CD1c-positive myeloid dendritic cell (primary cell): ENCODE results near the gene MARCHF2.

Experiments
- DNase-seq: peaks from one replicate; pipeline ENCODE4 v3.0.0-alpha.2; 2016; ENCODE audit errors: extremely low spot score

Gene MARCHF2

DNA sequence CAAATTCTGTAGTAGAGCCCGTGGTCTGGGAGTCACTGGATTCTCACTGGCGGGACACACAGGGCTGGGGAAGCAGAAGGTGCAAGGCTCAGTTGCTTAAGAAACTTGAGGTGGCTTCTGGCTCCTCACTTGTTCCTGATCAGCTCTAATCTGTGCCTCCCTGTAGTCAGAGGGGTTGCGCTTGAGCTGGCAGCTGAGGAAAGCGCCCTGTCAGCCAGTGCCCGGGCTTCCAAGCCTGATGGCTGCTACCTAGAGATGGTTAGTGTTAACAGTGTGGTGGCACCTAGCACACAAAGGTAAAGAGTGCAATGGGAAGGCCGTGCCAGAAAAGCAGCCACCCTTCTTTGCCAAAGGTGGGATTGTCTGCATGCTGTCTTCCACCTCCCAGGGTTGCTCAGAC is 40.5 kb downstream of the MARCHF2 start:
- no peak for DNase-seq

DNA sequence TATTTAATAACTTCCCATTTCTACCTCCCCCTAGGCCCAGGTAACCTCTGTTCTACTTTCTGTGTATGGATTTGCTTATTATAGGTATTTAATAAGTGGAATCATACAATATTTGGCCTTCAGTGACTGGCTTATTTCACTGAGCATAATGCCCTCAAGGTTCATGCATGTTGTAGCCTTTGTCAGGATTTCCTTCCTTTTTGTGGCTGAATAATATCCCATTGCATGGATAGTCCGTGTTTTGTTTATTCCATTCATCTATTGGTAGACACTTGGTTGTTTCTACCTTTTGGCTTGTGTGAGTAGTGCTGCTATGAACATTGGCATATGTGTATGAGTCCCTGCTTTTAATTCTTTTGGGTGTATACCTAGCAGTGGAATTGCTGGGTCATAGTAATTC is 41.1 kb downstream of the MARCHF2 start:
- DNase-seq: no peak

DNA sequence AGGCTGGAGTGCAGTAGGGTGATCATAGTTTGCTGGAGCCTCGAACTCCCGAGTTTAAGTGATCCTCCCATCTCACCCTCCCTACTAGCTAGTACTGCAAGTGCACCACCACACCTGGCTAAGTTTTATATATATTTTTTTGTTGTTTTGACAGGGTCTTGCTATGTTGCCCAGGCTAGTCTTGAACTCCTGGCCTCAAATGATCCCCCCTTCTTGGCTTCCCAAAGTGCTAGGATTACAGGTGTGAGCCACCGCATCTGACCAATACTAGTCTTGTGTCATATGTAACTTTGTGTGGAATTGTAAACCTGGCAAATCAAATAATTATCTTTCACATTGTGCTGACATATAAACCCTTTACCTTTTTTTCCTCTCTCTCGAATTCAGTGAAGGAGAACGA is 41.9 kb downstream of the MARCHF2 start:
- DNase-seq: no peak

DNA sequence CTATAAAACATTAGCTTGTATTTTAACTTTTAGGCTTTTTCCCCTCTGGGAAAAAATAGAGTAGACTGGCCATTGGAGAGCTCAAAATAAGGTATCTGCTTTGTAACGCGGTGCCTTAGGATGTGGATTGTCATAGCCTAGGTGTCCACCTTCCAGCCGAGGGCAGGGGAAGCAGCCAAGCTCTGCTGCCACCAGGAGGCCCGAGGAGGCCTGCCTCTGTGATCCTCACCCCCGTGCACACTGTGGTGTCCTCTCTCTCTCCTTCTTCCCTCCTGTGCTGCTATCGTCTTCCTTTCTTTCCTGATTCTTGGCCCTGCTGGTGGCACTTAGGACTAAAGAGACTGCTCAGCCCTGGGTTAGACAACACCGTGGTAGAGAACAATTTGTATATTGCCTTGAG is 43.0 kb downstream of the MARCHF2 start:
- DNase-seq: no peak

DNA sequence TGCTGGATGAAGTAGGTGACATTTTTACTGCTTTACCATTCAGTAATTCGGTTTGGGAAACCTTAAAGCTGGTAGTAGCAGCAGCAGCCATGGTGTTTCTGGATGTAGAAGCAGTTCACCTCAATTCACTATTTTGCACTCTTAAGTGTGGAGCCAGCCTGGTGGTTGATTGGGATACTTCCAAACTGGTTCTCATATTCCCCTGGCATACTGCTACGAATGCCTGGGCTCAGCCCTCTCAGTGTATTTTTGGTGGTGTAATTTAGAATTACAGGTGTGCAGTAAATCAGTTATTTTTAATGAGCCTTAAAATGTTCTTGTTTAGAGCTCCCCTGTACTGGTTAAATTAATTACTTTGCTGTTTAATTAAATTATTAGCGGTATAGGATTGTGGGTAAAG is 44.1 kb downstream of the MARCHF2 start:
- no peak for DNase-seq

DNA sequence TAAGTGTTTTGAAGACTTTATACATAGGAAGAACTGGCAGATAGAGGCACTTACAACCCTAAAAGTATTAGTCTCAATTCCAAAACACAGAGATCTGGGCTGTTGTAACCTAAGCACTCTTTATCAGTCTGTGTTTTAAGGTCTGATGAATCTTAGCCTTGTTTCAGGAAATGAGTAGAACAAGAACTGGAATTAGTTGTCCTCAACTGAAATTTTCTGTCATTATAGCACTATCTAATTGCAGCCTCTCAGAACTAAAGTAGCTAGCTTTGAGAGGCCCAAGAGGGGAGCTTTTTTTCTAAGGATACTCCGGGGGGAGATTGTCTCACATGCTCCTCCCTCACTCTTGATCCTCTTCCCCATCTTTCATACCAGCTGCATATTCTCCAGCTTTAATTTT is 44.7 kb downstream of the MARCHF2 start:
- DNase-seq: no peak

DNA sequence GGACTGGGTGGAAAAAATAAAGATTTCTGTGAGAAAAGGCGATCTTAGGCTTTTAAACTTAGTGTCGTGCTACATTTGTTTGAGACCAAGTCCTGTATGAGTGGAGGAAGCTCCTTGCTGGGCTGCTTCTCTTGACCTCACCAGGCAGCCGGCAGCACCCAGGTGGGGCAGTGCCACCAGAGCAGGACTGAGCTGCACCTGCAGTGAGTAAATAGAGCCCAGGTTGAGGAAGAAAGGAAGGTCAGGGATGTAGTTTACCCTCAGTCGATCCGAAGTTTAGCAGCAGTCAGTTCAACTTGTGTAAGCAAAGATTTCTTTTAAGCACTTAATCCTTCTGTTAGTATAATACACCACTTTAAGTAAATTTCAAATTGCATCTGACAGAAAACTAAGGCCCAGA is 45.3 kb downstream of the MARCHF2 start:
- DNase-seq: no peak

DNA sequence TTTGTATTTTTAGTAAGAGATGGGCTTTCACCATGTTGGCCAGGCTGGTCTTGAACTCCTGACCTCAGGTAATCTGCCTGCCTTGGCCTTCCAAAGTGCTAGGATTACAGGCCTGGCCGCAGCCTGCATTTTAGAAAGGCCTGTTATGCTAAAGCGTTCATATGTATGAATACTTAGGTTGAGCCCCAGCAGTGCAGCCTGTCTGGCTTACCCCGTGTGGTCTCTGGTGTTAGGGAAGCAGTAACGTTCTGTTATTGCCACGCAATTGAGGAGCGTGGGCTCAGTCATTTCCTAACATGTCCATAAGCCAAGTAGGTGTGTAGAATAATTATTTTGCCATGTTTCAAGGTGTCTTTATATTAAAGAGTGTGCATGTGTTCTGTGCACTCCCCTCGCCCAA is 46.0 kb downstream of the MARCHF2 start:
- DNase-seq: no peak

DNA sequence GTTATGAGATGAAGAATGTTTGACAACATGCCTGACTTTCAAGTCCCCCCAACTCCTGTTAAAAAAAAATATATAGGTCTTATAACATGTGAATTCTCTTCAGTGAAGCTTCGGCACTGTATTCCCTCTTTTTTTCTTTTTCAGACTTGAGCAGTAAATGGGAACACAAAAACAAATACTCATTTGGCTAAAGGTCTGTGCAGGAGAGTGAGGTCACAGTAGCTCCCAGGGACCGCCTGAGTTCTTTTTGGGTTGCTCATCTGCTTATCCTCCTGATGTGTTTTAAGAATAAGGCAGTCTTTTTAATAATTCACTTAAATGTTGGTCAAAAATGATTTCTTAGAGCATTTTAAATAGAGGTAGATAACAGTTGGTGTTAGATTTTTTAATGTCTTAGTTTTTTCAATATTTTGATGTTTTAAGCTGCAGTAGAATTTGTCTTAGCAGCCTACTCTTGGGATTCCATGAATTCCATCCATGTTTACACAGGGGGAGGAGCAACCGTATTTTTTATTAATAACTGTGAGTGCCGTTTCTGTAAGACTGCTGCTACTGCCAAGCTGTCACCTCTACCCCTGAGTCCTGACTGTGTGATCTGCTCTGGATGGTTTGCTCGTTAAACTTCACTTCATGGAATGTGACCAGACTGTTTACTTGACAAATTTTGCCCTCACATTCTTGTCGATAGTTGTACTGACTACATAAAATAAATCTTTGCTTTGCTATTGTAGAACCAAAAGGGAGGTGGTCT is 46.6 kb downstream of the MARCHF2 start:
- no peak for DNase-seq

DNA sequence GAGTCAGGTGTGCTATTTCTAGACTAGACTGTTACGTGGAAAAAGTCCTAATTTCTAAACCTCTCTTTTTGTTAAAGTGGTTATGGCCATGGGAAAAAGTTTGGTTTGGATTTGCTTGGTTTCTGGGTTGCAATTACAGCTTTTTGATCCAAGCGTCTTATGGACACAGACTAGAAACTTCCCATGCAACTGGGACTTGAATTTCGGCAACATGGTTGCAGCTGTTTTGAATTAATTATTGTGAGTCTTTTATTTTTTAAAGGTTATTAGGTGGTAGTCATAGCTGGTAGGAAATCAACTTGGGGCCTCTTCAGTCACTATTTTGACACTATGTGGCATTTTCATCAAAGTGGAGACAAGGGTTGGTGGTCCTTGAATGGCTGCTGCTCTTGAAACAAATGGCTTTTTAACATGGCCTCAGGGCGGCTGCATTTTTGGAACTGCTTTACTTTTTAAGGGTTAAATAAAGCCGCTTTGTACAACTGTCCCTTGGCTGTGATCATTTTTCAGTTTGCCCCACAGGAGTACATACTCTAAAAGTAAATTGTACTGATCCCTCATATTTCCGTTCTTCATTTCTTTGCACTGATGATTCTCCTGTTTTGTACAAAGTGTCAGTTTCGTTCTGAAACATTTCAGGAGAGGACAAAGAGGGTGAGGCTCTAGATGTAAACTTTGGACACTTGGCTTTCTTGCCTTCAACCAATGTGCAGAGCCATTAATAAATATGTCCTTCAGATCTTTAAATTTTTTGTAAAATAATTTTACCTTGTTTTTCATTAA is 47.6 kb downstream of the MARCHF2 start:
- no peak for DNase-seq

DNA sequence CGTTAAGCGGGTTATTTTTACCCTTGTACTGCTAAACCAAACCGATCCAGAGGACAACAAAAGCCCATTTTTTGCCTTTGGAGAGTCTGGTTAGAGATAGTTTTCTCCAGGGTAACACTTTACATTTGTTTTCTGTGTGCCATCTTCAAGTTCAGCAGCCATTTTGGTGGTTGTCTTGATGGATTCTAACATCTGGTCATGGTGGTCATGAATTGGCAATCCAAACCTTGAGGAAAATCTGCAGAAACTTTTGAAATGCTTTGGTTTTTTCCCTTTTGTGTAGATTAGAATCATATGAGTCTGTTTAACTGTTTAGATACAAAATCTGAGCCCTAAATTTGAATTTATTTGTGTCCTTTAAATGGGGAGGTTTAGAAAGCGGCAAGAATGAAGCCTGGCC is 48.3 kb downstream of the MARCHF2 start:
- no peak for DNase-seq

DNA sequence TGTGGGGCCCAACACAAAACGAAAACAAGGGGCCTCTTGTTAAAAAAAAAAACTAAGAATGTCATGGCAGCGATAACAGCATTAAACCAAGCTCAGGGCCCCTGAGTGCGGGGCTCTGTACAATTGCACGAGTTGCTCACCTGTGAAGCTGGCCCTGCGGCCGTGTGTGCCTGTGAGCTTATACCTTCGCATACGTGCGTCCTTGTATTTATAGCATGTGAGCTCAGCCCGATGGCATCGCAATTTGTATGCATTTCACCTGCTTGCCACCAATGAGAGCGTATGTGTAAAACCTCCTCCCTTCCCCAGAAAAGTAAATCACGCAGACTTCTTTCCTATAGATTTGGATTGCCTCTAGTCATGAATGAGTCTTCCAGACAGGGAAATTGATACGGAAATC is 48.8 kb downstream of the MARCHF2 start:
- DNase-seq: no peak

DNA sequence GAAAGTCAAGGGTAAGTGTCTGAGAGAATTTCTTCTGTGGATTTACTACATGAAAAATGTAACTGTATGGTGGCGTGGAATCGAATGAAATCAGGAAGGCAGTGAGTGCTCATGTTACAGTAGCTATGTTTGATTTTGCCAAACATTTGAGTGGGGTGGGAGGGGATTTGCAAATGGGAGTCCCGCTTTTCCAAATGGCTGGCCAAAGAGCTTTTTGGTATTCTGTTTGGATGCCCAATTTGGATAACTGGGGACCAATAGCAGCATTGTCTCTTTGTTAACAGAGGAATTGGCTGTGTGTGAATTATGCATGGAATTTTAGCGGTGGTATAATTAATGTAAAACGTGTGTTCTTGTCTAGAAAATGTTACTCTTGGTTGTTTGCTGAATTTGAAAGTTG is 49.5 kb downstream of the MARCHF2 start:
- no peak for DNase-seq

DNA sequence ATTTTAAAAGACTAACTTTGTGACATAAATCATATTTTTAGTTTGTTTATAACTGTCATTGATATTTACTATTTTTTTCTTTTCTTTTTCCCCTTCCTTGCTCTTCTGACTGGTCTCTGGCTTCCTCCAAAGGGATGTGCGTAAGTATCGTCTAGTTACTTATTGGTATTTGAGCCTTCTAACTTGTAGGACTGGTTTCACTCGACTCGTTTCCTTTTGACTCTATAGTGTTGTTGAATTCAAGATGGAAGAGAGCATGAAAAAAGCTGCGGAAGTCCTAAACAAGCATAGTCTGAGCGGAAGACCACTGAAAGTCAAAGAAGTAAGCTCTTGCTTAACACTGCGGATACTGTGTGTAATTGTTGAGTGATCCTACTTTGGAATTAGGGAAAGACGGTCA is 50.3 kb downstream of the MARCHF2 start:
- no peak for DNase-seq

DNA sequence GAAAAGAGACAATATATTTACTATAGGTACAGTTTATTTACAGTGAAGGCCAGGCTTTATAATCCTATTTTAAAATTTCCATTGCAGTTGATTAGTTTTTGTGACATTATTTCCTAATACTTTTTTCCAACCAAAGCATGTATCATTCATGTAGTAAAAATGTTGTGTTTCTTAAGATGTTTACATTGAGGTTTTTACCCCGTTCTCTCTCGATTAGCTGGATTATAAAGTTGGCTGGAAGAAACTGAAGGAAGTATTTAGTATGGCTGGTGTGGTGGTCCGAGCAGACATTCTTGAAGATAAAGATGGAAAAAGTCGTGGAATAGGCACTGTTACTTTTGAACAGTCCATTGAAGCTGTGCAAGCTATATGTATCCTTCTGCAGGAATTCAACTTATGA is 52.9 kb downstream of the MARCHF2 start:
- no peak for DNase-seq

DNA sequence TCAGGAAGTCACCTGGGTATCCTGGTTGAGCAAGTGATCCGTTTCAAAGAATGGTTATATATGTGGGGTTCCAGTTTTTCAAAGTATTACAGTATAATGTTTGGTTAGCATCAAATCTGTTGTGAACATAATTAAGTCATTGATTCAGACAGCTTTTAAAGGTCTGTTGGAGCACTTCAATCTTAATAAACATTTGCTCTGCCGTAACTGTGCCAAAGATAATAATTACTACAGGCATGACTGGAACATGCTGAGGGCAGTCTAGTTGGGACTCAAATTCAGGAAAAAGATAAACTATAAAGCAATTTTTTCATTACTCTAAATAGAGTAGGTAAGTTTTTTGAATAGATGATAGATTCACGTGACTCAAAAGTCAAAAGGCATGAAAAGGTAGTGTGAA is 55.0 kb downstream of the MARCHF2 start:
- DNase-seq: no peak

DNA sequence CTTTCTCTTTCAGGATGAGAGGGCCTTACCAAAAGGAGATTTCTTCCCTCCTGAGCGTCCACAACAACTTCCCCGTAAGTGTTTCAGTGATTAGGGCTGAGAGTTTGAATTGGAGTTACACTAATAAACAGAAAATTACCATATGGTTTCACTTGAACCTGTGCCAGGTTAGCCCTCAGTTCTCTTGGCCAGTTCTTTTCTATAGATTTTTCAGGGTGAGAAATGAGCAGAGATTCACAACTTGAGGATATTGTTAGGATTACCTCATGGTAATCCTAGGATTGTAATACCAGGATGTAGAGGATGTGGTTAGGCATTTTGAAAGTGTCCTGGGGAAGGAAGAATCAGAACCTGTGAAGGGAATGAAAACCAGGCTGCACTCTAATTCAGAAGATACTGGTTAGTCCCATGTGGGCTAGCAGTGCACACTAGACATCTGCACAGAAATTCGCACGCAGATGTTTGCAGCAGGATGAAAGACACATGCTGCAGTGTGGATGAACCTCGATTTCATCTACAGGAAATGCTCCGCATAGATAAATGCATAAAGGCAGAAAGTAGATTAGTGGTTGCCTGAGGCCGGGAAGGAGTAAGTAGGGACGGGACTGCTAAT is 55.8 kb downstream of the MARCHF2 start:
- DNase-seq: no peak

DNA sequence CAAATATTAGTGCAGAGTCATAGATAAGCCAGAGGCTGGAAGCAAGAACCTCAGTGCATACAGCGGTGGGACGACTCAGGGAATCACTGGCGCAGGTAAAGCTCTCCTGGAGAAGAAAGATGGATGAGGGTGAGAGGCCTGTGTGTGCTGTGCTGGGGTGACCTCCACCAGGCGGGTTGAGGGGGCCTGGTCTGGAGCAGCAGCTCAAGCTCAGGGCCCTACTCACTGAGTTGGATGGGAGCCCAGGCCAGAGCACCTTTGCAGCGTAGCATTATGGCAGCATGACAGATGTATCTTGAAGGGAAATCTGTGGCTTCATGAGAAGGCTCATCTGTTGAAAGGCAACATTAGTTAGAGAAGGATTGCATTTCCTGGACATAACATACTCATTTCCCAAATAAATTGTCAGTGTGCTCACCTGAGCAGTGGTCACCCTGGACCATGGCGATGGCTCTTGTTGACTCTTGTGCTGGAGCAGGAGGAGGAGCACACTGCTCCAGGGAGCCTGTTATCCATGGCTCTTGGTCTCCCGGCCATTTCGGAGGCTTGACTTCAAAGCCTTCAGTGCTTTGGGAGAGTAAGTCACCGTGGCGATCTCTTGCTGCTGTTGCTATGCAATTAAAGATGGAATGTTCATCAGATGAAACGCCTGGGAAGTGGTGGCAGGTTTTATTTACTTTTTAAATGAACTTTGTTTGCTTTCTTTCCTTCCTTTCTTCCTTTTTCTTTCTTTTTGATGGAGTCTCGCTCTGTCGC is 56.7 kb downstream of the MARCHF2 start:
- no peak for DNase-seq

DNA sequence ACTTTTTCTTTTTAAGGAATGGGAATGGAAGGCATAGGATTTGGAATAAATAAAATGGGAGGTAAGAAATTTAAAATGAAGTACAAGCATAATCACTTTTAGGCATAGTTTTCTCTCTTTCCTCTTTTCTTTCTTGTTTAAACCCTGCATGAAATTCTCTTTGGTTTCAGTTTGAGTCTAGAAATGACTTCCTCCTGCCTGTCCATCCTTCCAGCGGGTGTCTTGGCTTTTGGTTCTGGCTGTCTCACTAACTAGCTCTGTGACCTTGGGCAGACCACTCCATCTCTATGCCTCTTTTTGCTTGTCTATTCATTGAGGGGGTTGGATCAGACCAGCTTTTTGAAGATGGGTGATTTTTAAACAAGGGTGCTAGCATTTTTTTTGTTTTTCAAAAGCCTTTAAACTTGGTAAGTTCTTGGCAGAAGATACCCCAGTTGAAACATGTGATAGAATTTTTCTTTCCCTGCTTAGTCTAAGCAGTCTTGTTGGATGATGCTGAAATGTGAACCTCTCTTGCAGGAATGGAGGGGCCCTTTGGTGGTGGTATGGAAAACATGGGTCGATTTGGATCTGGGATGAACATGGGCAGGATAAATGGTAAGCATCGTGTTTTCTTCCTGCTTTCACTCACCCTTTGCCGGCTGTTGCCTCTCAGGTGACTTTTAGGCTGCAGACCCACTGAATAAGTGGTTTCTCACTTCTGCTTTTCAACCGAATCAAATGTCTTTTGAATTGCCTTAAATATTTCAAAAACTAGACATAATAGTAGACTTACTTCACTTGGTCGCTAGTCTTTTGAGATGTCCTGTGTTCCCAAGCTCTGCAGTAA is 60.8 kb downstream of the MARCHF2 start:
- DNase-seq: peak; percentile 74

DNA sequence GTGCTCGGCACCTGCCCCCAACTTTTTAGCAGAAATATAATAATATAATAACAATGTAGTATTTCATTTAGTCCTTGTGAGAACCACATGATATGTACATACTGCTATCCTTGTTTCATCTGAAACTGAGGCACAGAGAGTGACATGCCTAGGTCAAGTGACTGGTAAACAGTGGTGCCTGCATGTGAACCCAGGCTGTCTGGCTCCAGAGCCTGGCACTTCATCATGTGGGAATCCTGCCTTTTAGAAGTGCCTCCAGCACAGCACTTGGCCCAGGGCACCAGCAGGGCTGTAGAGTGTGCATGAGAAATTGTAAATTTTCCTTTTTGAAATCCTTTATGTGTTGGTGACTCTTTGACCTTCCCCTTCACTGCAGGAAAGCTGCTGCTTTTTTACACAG is 61.9 kb downstream of the MARCHF2 start:
- DNase-seq: no peak

DNA sequence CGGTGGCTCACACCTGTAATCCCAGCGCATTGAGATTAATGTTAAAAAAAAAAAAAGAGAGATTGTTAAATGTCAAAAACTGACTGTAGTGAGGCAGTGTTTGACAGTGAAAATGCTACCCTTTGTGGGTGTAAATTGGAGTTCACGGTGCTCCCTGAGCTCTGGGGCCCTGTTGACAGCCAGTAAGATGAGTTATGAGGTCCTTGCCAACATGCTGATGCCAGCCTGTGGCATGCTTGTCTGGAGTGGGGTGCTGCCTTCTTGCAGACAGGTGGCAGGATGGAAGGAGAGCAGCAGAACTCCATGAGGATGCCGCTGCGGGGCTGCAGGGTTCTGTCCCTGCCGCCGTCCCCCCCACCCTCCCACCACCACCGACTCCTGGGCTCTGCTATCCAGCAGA is 63.4 kb downstream of the MARCHF2 start:
- no peak for DNase-seq
